GM23248 (cell line): Measurements from ENCODE around the gene ANTXRL. TPM values are rescaled to one million over a fixed set of nuclear protein-coding genes. Genes with fewer than 3 reads are reported as not detected.
"Not testable (repeated sequence)": the region's sequence is repeated elsewhere in the genome, so short reads cannot be mapped to it uniquely, and the experiment has no call there.

Experiments
- DNase-seq: peaks from one replicate; pipeline ENCODE4 v3.0.0-alpha.2; 2015
- H2AFZ ChIP-seq: fragments of 200-600 bp; sonication (generic); 2 replicates; pipeline ENCODE4 v1.6.1; 2016; ENCODE audit warnings: antibody characterized with exemption
- H3F3A ChIP-seq: fragments of 200-600 bp; sonication (generic); 2 replicates; pipeline ENCODE4 v1.6.1; 2016; ENCODE audit warnings: mild to moderate bottlenecking, antibody characterized with exemption, mixed run types; ENCODE audit not compliant: insufficient read depth
- H3K27ac ChIP-seq: fragments of 200-600 bp; sonication (generic); 2 replicates; pipeline ENCODE4 v1.5.1; 2016; ENCODE audit warnings: mild to moderate bottlenecking
- H3K27me3 ChIP-seq: fragments of 200-600 bp; sonication (generic); replicated peaks from 2 replicates; pipeline ENCODE4 v1.6.1; 2016; ENCODE audit warnings: mild to moderate bottlenecking; ENCODE audit not compliant: insufficient read depth
- H3K36me3 ChIP-seq: fragments of 200-600 bp; sonication (generic); 2 replicates; pipeline ENCODE4 v1.6.1; 2016; ENCODE audit warnings: low read depth, mild to moderate bottlenecking
- H3K4me1 ChIP-seq: fragments of 200-600 bp; sonication (generic); 2 replicates; pipeline ENCODE4 v1.6.1; 2016; ENCODE audit warnings: mild to moderate bottlenecking; ENCODE audit not compliant: insufficient read depth
- H3K4me2 ChIP-seq: fragments of 200-600 bp; sonication (generic); one replicate; pipeline ENCODE4 v1.6.1; 2016; ENCODE audit warnings: mild to moderate bottlenecking; ENCODE audit not compliant: unreplicated experiment
- H3K4me3 ChIP-seq: fragments of 200-600 bp; sonication (generic); 2 replicates; pipeline ENCODE4 v1.5.1; 2016; ENCODE audit warnings: mild to moderate bottlenecking
- H3K79me2 ChIP-seq: fragments of 200-600 bp; sonication (generic); 2 replicates; pipeline ENCODE4 v1.6.1; 2016; ENCODE audit warnings: mild to moderate bottlenecking; ENCODE audit not compliant: insufficient read depth
- H3K9ac ChIP-seq: fragments of 200-600 bp; sonication (generic); 2 replicates; pipeline ENCODE4 v1.6.1; 2016; ENCODE audit warnings: mild to moderate bottlenecking
- H3K9me2 ChIP-seq: fragments of 200-600 bp; sonication (generic); 2 replicates; pipeline ENCODE4 v1.6.1; 2016; ENCODE audit warnings: mixed run types, mild to moderate bottlenecking, moderate library complexity; ENCODE audit not compliant: insufficient read depth
- H3K9me3 ChIP-seq: fragments of 200-600 bp; sonication (generic); one replicate; pipeline ENCODE4 v1.6.1; 2017; ENCODE audit warnings: low read depth
- H4K20me1 ChIP-seq: fragments of 200-600 bp; sonication (generic); 2 replicates; pipeline ENCODE4 v1.6.0; 2016; ENCODE audit not compliant: insufficient read depth
- WGBS, 2 experiments: methylation state at CpG; one replicate each; pipeline ENCODE4 v1.1.6; 2015 to 2017; ENCODE audit warnings: low lambda C conversion rate in 2 of 2, low coverage in 1 of 2; ENCODE audit errors: missing lambda C conversion rate in 2 of 2; 5-methylcytosine and 5-hydroxymethylcytosine counted together
- in situ Hi-C: fragments of 300-500 bp; cut with MboI; formaldehyde crosslinking; loops from 2 replicates; pipeline ENCODE4 v1.15.0; 2020
- polyA plus RNA-seq: library from polyadenylated mRNA; unstranded; fragments of >200 nt; fragmentation: Nextera tagmentation; extraction: Ambion mirVana; gene quantifications from 2 replicates; pipeline ENCODE4 v1.2.1, GENCODE V29; 2016
- total RNA-seq: library from RNA; depleted of rRNA; stranded (reverse); fragments of >200 nt; shearing (Covaris generic); gene quantifications from 2 replicates; pipeline ENCODE4 v1.2.3, GENCODE V29; 2014

The ANTXRL gene
- total and polyA plus RNA-seq, 2 experiments from 2014 or later = not detected

DNA sequence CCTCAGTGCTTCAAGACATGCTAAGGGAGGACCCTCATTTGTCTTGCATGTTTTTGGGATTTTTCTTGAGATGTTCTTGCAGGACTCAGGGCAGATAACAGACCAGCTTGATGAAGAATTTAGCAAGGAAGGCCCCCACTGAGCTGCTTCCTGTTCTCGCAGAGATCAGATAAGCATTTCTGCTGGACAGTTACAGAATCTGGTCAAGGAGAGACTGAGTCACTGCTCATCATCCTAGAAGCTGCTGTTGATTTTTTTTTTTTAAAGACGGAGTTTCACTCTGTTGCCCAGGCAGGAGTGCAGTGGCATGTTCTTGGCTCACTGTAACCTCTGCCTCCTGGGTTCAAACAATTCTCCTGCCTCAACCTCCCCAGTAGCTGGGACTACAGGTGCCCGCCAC, 87.6 kb downstream of the ANTXRL start:
- H2AFZ ChIP-seq, H3K4me1 ChIP-seq, H3K9me2 ChIP-seq, DNase-seq, H3K9me3 ChIP-seq, H3F3A ChIP-seq, H3K4me3 ChIP-seq, H3K36me3 ChIP-seq, H3K79me2 ChIP-seq, H4K20me1 ChIP-seq, H3K27me3 ChIP-seq, in situ Hi-C loops: not testable (repeated sequence)
- WGBS, 2 experiments = 5 to 38% methylated on average over 2 to 3 of the region's 3 CpGs
- peak overlapping the region; percentile 20 for H3K4me2 ChIP-seq
- H3K27ac ChIP-seq = peak overlapping the region; percentile 60
- H3K9ac ChIP-seq = 0 out of 2 replicates have a peak overlapping the region, but pooled peaks have one; percentile 30

DNA sequence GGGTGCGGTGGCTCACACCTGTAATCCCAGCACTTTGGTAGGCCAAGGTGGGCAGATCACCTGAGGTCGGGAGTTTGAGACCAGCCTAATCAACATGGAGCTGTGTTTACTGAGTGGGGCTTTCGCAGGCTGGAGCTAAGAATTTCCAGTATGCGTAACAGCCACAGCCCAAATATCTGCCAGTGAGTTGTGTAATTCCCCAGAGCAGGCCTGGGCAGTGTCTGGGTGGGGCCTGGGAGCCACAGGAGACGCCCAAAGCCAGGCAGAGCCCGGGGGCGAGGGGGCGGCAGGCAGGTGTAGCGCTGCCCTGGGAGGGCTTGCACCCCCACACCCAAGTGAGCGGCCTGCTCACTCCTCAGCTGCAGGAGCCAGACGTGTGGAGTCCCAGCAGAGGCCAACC, 88.6 kb downstream of the ANTXRL start, which contains the start of gene ANXA8L1:
Gene ANXA8L1, plus strand, starts transcription at position 371 of the 400 bp plus-strand sequence. CDS start 76 bp downstream, outside the sequence.
- H3K27me3 ChIP-seq, H3F3A ChIP-seq, H2AFZ ChIP-seq, H3K9me3 ChIP-seq, H3K79me2 ChIP-seq, H3K4me3 ChIP-seq, H3K36me3 ChIP-seq, H3K9me2 ChIP-seq, in situ Hi-C loops, DNase-seq, H3K4me1 ChIP-seq, H4K20me1 ChIP-seq: not testable (repeated sequence)
- Histone ChIP-seq H3K4me2 (peak within 1 kb of the TSS; percentile 20), H3K9ac (peak within 1 kb of the TSS; percentile 30; the same call in 1 of the 2 replicates), H3K27ac (peak within 1 kb of the TSS; percentile 60)
- 27 to 61% methylated on average over 6 of the region's 11 CpGs for WGBS, 2 experiments

DNA sequence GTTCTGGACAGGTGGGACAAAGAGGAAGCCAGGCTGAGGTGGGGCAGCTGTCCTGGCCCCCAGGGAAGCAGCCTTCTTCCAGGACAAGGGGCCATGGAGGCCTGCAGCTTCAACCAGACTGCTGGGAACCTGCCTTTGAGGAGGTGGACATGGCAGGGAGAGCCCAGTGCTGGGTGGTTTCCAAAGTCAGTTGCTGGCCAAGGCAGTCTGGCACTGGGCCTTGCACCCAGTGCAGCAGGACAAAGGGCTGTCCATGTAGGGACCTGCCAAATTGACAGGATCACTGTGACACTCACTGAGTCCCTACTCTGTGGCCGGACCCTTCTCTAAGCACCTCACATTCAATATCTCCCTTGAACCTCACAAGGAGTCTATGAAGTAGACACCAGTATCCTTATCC, 90.2 kb downstream of the ANTXRL start:
- DNase-seq, H3K79me2 ChIP-seq, H3K4me3 ChIP-seq, H4K20me1 ChIP-seq, H3K27me3 ChIP-seq, H3K9me2 ChIP-seq, H3K9ac ChIP-seq, H3F3A ChIP-seq, H3K4me1 ChIP-seq, in situ Hi-C loops, H3K27ac ChIP-seq, H2AFZ ChIP-seq, H3K4me2 ChIP-seq, H3K36me3 ChIP-seq, H3K9me3 ChIP-seq: not testable (repeated sequence)
- no CpG with 5 or more reads among the region's 1 CpG for WGBS, 2 experiments

DNA sequence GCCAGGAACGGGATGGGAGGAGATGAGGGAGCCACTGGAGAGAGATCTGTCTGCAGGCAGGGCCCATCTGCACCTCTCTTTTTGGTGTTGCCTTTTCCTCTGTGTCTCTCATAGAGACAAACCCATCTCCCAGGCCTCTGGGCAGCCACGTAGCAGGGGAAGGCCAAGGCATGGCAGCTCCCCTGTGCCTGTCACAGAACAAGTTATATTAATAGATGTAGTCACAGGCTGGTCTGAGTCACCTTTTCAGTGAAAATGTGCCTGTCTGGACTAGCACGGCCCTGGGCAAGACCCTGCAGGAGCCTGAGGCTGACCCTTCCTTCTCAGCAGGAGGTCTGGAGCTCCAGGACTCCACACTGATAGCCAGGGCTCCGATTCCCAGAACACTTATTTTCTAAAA, 90.9 kb downstream of the ANTXRL start:
- H3K27me3 ChIP-seq, H3K4me2 ChIP-seq, H3K4me1 ChIP-seq, H2AFZ ChIP-seq, H3K9ac ChIP-seq, H3K36me3 ChIP-seq, H3K9me3 ChIP-seq, in situ Hi-C loops, H3K4me3 ChIP-seq, DNase-seq, H3K9me2 ChIP-seq, H3K79me2 ChIP-seq, H3F3A ChIP-seq, H4K20me1 ChIP-seq: not testable (repeated sequence)
- no CpG with 5 or more reads among the region's 4 CpGs for WGBS, 2 experiments
- H3K27ac ChIP-seq = peak overlapping the region; percentile 49

DNA sequence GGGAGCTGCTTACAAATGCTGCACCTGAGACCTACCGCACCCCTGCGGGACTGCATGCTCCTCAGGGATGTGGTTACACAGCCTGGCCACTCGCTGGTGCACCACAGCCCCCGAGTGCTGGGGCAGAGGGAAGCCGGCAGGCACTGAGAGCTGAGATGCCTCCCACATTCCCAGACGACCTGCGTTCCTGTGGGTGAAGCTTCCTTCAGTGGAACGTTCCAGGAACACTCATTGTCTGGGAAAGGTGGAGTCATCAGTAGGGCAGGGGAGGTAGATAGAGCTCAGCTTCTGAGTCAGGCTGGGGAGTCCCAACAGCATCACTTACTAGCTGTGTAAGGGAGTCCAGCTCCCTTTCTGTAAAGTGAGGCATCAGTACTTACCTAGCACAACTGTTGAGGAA, 91.3 kb downstream of the ANTXRL start:
- H3K4me1 ChIP-seq, H2AFZ ChIP-seq, H3K4me2 ChIP-seq, DNase-seq, in situ Hi-C loops, H3K4me3 ChIP-seq, H3K9me3 ChIP-seq, H3F3A ChIP-seq, H3K36me3 ChIP-seq, H3K9ac ChIP-seq, H4K20me1 ChIP-seq, H3K9me2 ChIP-seq, H3K27me3 ChIP-seq, H3K79me2 ChIP-seq: not testable (repeated sequence)
- peak overlapping the region; percentile 49 for H3K27ac ChIP-seq
- 9% methylated on average over 6 of the region's 8 CpGs; no CpG with 5 or more reads in 1 of the 2 experiments for whole genome bisulfite sequencing, 2 experiments

DNA sequence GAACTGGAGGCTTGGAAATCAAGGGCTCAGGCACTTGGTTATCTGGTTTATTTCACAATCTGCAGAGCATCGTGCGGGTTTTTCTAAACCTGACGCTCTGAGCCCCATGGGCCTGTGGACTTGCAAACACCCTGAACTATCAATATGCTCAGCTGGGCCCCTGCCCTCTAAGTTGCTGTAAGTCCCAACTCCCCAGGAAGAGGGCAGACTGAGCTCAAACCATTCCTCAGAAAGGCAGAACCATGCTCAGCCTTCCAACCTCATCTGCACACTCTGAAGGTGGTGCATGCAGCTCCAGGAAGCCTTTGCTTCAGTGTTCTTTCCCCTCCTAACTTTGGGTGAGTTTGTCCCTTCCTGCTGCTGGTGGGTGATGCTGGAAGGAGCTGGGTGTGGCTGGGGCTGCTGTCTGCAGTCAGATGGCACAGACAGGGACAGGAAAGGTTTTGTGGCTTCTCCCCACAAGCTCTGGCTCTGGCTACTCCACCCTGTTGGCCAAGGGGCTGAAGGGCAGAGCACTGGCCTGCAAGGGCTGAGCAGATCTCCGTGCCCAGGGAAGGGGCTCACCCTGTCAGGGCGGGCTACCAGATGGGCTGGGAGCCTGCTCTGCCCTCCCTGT, 92.5 kb downstream of the ANTXRL start:
- DNase-seq, H3K9me2 ChIP-seq, H3K79me2 ChIP-seq, H3K9me3 ChIP-seq, H3K4me2 ChIP-seq, H3K9ac ChIP-seq, H3F3A ChIP-seq, H3K4me3 ChIP-seq, H3K27ac ChIP-seq, H3K27me3 ChIP-seq, H3K4me1 ChIP-seq, in situ Hi-C loops, H2AFZ ChIP-seq, H3K36me3 ChIP-seq, H4K20me1 ChIP-seq: not testable (repeated sequence)
- 54% methylated on average over 3 of the region's 5 CpGs; no CpG with 5 or more reads in 1 of the 2 experiments for WGBS, 2 experiments
